Keratinocyte (primary cell): ENCODE measurements around the gene CRYBB1. TPM values are rescaled to one million over a fixed set of nuclear protein-coding genes. Genes with fewer than 3 reads are reported as not detected.

Source experiments
- DNase-seq: peaks from one replicate; pipeline ENCODE4 v3.0.0-alpha.2; 2011; ENCODE audit warnings: low read depth, missing footprints, low spot score
- FAIRE-seq: peaks from 2 replicates; lab custom pipeline; 2011; peaks lifted over from hg19 to GRCh38; lab: Jason Lieb, UNC
- H2AFZ ChIP-seq: 2 replicates; pipeline ENCODE4 v1.6.0; 2012; ENCODE audit warnings: low read length, control low read depth, inconsistent platforms; ENCODE audit not compliant: control insufficient read depth
- H3K27ac ChIP-seq: 2 replicates; pipeline ENCODE4 v1.5.1; 2011; ENCODE audit warnings: low read length; ENCODE audit not compliant: control insufficient read depth, insufficient read depth
- H3K27me3 ChIP-seq: 3 replicates; pipeline ENCODE4 v1.6.0; 2011; ENCODE audit warnings: low read length; ENCODE audit not compliant: control insufficient read depth, insufficient read depth; ENCODE audit errors: extremely low read depth
- H3K36me3 ChIP-seq, 2 experiments: 2 replicates in 1 of 2; 3 replicates in 1 of 2; pipeline ENCODE4 v1.5.1; 2011; ENCODE audit warnings: low read length in 2 of 2, mild to moderate bottlenecking in 1 of 2; ENCODE audit not compliant: control insufficient read depth in 2 of 2, insufficient read depth in 2 of 2; ENCODE audit errors: extremely low read depth in 1 of 2
- H3K4me1 ChIP-seq: 3 replicates; pipeline ENCODE4 v1.5.1; 2011; ENCODE audit warnings: low read length; ENCODE audit not compliant: control insufficient read depth, insufficient read depth; ENCODE audit errors: extremely low read depth
- H3K4me2 ChIP-seq: 3 replicates; pipeline ENCODE4 v1.6.0; 2011; ENCODE audit warnings: low read depth, low read length; ENCODE audit not compliant: control insufficient read depth, insufficient read depth; ENCODE audit errors: extremely low read depth
- H3K4me3 ChIP-seq, 3 experiments: fragments of 200-600 bp in 1 of 3; sonication (generic) in 1 of 3; 2 replicates in 2 of 3; 3 replicates in 1 of 3; pipeline ENCODE4 v1.5.1; 2011 to 2016; ENCODE audit warnings: low read length in 3 of 3, mild to moderate bottlenecking in 3 of 3, control low read depth in 2 of 3, inconsistent platforms in 1 of 3, low read depth in 1 of 3, mixed read lengths in 1 of 3, mixed run types in 1 of 3, moderate library complexity in 1 of 3; ENCODE audit not compliant: control insufficient read depth in 2 of 3, insufficient read depth in 2 of 3; ENCODE audit errors: extremely low read depth in 1 of 3
- H3K79me2 ChIP-seq: 2 replicates; pipeline ENCODE4 v1.6.0; 2012; ENCODE audit warnings: low read length; ENCODE audit not compliant: control insufficient read depth, insufficient read depth
- H3K9ac ChIP-seq: 3 replicates; pipeline ENCODE4 v1.6.0; 2011; ENCODE audit warnings: low read length; ENCODE audit not compliant: control insufficient read depth, insufficient read depth; ENCODE audit errors: extremely low read depth
- H3K9me1 ChIP-seq: 3 replicates; pipeline ENCODE4 v1.6.0; 2011; ENCODE audit warnings: low read length; ENCODE audit not compliant: control insufficient read depth, insufficient read depth; ENCODE audit errors: extremely low read depth
- H3K9me3 ChIP-seq: 2 replicates; pipeline ENCODE4 v1.5.1; 2012; ENCODE audit warnings: low read depth, low read length; ENCODE audit not compliant: control insufficient read depth
- H4K20me1 ChIP-seq: 3 replicates; pipeline ENCODE4 v1.6.0; 2011; ENCODE audit warnings: low read length; ENCODE audit not compliant: control insufficient read depth, insufficient read depth; ENCODE audit errors: extremely low read depth
- CTCF ChIP-seq, 3 experiments: IDR thresholded peaks in 1 of 3; conservative IDR thresholded peaks in 1 of 3; optimal IDR thresholded peaks in 1 of 3; 2 replicates in 2 of 3; 3 replicates in 1 of 3; pipeline versions ENCODE3 to v1.5.1; 2011; ENCODE audit warnings: low read length in 3 of 3, mild to moderate bottlenecking in 3 of 3, moderate library complexity in 2 of 3, control low read depth in 1 of 3, inconsistent platforms in 1 of 3; ENCODE audit not compliant: insufficient read depth in 2 of 3; ENCODE audit errors: extremely low read depth in 1 of 3
- EZH2 ChIP-seq: IDR thresholded peaks from one replicate; pipeline ENCODE4 v1.6.1; 2012; ENCODE audit warnings: inconsistent platforms, mild to moderate bottlenecking, low read length, moderate library complexity
- dilution Hi-C: fragments of 300-500 bp; cut with MboI; formaldehyde crosslinking; loops from one replicate; pipeline ENCODE4 v1.7.0; 2020; ENCODE audit warnings: low sequenced_read_pairs; ENCODE audit not compliant: extremely low pct_ligation_motif_present
- polyA plus RNA-seq, 5 experiments: library from polyadenylated mRNA; depleted of rRNA in 3 of 5; stranded (reverse) in 3 of 5; stranded (forward) in 1 of 5; unstranded in 1 of 5; fragments of >200 nt; gene quantifications; 1 replicate in 1 of 5; 2 replicates in 3 of 5; 3 replicates in 1 of 5; pipeline versions ENCODE4 v1.2.1 to v1.2.3, GENCODE V29; 2011 to 2012; ENCODE audit warnings: missing spikeins in 2 of 5, low read depth in 1 of 5, low replicate concordance in 1 of 5

Gene CRYBB1
- polyA plus RNA-seq, 1 donor (not counting 4 experiments of a cell fraction or from before 2014, with no cell fraction given) = not detected

DNA sequence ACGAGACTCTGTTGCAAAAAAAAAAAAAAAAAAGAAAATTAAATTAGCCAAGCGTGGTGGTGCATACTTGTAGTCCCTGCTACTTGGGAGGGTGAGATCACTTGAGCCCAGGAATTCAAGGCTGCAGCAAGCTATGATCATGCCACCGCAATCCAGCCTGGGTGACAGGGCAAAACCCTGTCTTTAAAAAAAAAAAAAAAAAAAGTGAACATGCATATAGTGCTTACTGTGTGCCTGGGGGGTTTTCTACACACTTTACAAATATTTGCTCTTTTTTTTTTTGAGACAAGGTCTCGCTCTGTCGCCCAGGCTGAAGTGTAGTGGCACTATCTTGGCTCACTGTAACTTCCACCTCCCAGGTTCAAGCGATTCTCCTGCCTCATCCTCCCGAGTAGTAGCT is 40.7 kb downstream of the CRYBB1 start:
- peaks cover 16% of the 10 kb centered on the region for H3K79me2 ChIP-seq
- no peak overlapping the region for H3K9ac ChIP-seq
- no peaks in the 10 kb centered on the region for H3K27me3 ChIP-seq
- TF ChIP-seq CTCF (optimal IDR thresholded peaks at IDR 0.05 in 1 of 3, IDR thresholded peaks at IDR 0.05 in 1 of 3, conservative IDR thresholded peaks at IDR 0.05 in 1 of 3; ENCODE audit: extremely low read depth in 1 of 3, insufficient read depth in 2 of 3, low read length in 3 of 3) (no peak), EZH2 (no peak)
- H3K4me2 ChIP-seq = no peak overlapping the region
- dilution Hi-C loops = no loop called here
- H3K9me3 ChIP-seq = no peaks in the 10 kb centered on the region
- no peak overlapping the region for H3K27ac ChIP-seq
- no peaks in the 10 kb centered on the region for H3K9me1 ChIP-seq
- H3K4me1 ChIP-seq = no peaks in the 10 kb centered on the region
- H2AFZ ChIP-seq = no peak overlapping the region
- no peaks in the 10 kb centered on the region for H4K20me1 ChIP-seq
- FAIRE-seq (no peak), DNase-seq (no peak)
- no peak overlapping the region for H3K4me3 ChIP-seq
- peaks cover 4 to 5% of the 10 kb centered on the region in 2 experiments for H3K36me3 ChIP-seq

GRCh38 chr22:26576026-26576680 is 41.7 kb downstream of the CRYBB1 start:
- Histone ChIP-seq H3K4me1 (no peaks in the 10 kb centered on the region), H3K27me3 (no peaks in the 10 kb centered on the region), H3K4me2 (no peak overlapping the region), H3K9ac (no peak overlapping the region), H2AFZ (no peak overlapping the region), H4K20me1 (no peaks in the 10 kb centered on the region), H3K4me3 (no peak overlapping the region), H3K79me2 (peaks cover 16% of the 10 kb centered on the region), H3K9me3 (no peaks in the 10 kb centered on the region), H3K27ac (no peak overlapping the region), H3K36me3 (peaks cover 4 to 5% of the 10 kb centered on the region in 2 experiments), H3K9me1 (no peaks in the 10 kb centered on the region)
- TF ChIP-seq CTCF (optimal IDR thresholded peaks at IDR 0.05 in 1 of 3, IDR thresholded peaks at IDR 0.05 in 1 of 3, conservative IDR thresholded peaks at IDR 0.05 in 1 of 3; ENCODE audit: extremely low read depth in 1 of 3, insufficient read depth in 2 of 3, low read length in 3 of 3) = no peak
- no peak for TF ChIP-seq EZH2
- no peak for DNase-seq
- dilution Hi-C loops = no loop called here
- no peak for FAIRE-seq
